PFSK-1 (cell line): Measurements from ENCODE around the gene VDAC1.

Experiments
- FOXP2 ChIP-seq: optimal IDR thresholded peaks from 2 replicates; pipeline ENCODE3; 2011; ENCODE audit warnings: borderline replicate concordance, control low read depth, inconsistent platforms; ENCODE audit not compliant: insufficient read depth; ENCODE audit errors: extremely low read length, extremely low read depth
- POLR2AphosphoS5 ChIP-seq: IDR thresholded peaks from 2 replicates; pipeline ENCODE4 v1.6.1; 2012; ENCODE audit warnings: low read depth, mild to moderate bottlenecking, control low read depth, low read length, moderate library complexity
- SIN3A ChIP-seq: IDR thresholded peaks from 2 replicates; pipeline ENCODE4 v1.6.1; 2012; ENCODE audit warnings: mild to moderate bottlenecking, low read length, moderate library complexity, borderline replicate concordance; ENCODE audit not compliant: insufficient read depth
- TAF1 ChIP-seq: IDR thresholded peaks from 2 replicates; pipeline ENCODE4 v1.6.1; 2012; ENCODE audit warnings: low read length, control low read depth, borderline replicate concordance; ENCODE audit not compliant: insufficient read depth
- TF ChIP-seq, protein P1 (sequence below), 2 experiments: IDR thresholded peaks; 2 replicates each; pipeline versions ENCODE4 v1.6.1 to v1.8.0; 2011 to 2012; ENCODE audit warnings: low read depth in 2 of 2, low read length in 2 of 2, control low read depth in 1 of 2, inconsistent platforms in 1 of 2, mild to moderate bottlenecking in 1 of 2, moderate library complexity in 1 of 2; ENCODE audit not compliant: insufficient read depth in 1 of 2

The VDAC1 gene

GRCh38 chr5:134008266-134008749 is 3.5 kb upstream of the VDAC1 start:
- TF ChIP-seq POLR2AphosphoS5 (no peak), TAF1 (no peak), SIN3A (no peak), FOXP2 (no peak)
- TF ChIP-seq, protein P1, sequence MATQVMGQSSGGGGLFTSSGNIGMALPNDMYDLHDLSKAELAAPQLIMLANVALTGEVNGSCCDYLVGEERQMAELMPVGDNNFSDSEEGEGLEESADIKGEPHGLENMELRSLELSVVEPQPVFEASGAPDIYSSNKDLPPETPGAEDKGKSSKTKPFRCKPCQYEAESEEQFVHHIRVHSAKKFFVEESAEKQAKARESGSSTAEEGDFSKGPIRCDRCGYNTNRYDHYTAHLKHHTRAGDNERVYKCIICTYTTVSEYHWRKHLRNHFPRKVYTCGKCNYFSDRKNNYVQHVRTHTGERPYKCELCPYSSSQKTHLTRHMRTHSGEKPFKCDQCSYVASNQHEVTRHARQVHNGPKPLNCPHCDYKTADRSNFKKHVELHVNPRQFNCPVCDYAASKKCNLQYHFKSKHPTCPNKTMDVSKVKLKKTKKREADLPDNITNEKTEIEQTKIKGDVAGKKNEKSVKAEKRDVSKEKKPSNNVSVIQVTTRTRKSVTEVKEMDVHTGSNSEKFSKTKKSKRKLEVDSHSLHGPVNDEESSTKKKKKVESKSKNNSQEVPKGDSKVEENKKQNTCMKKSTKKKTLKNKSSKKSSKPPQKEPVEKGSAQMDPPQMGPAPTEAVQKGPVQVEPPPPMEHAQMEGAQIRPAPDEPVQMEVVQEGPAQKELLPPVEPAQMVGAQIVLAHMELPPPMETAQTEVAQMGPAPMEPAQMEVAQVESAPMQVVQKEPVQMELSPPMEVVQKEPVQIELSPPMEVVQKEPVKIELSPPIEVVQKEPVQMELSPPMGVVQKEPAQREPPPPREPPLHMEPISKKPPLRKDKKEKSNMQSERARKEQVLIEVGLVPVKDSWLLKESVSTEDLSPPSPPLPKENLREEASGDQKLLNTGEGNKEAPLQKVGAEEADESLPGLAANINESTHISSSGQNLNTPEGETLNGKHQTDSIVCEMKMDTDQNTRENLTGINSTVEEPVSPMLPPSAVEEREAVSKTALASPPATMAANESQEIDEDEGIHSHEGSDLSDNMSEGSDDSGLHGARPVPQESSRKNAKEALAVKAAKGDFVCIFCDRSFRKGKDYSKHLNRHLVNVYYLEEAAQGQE (IDR thresholded peaks at IDR 0.05; ENCODE audit: insufficient read depth in 1 of 2, low read depth in 2 of 2, low read length in 2 of 2) = no peak

- TF ChIP-seq SIN3A = no peak
- peak; percentile 37; the same call in 1 of the 2 replicates for TF ChIP-seq POLR2AphosphoS5
Measured at GRCh38 chr5:134007581-134008265, 2.9 kb upstream of the VDAC1 start.

GRCh38 chr5:134006115-134006514 is 1.3 kb upstream of the VDAC1 start:
- TF ChIP-seq, protein P1 (IDR thresholded peaks at IDR 0.05; ENCODE audit: insufficient read depth in 1 of 2, low read depth in 2 of 2, low read length in 2 of 2) = no peak
- 0 out of 2 replicates have a peak, but pooled peaks have one; percentile 42 for TF ChIP-seq POLR2AphosphoS5

DNA sequence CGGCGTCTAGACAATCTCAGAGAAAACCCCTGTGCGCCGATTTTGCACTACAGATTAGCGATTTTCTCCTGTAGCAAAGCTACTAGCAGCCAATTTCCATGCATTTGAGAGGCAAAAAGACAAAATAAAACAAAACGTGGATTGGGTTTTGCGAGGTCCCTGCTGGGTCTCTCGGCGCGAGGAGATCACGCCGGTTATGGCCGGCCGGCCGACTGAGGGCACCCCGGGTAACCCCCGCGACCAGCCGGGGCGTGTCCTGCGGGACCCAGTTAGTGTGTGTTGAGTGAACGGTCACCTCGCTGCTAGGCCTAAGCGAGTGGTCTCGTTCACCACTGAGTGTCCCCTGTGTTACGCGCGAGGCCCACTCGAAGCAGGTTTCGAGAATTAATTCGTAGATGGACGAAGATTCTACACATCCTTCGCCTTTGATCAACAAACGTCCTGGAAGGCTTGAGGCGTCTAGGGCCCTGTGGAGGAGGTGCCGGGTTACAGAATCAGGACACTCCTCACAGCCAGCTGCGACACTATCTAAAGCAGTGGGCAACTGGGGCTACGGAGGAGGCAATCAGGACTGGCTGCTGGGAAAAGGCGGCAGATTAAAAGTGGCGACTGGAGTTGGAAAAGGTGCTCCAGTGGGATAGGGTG is 764 bp upstream of the VDAC1 start:
- TF ChIP-seq, protein P1 (IDR thresholded peaks at IDR 0.05; ENCODE audit: insufficient read depth in 1 of 2, low read depth in 2 of 2, low read length in 2 of 2) = no peak
- peak; percentile 5 for TF ChIP-seq FOXP2

DNA sequence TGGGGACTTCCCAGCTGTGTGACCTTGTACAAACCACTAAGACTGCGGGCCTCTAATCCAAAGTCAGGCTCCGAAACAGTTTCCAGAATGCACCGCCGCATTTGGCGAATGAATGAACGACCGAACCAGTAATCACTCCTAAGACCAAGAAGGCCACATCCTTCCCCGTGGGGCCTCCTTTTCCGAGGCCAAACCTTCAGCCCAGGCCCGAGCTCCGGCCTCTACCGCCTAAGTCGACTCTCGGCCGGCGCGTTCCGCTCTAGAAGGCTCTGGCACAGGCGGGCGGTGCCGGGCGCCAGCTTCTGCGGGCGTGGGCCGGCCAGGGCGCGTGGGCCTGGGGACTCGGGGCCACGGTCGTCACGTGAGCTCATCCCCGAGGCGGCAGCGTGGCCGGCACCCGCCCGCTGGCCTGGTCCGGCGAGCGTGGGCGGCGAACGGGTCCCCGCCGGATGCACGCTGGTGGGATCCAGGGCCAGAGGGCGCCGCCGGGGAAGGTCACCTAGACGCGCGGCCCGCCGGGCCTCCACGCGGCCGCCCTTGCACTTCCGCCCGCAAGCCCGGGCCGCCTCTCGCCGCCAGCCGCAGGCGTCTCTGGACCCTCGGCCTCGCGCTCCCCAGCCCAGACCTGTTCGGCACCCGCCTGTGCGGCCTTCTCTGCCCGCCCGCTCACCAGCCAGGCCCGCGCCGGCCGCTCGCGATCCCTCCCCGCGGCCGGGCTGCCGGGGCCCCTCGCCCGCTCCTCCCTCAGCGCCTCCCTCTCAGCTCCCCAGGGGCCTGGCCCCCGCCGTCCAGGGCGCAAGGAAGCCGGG is 754 bp downstream of the VDAC1 start:
- no peak for TF ChIP-seq TAF1
- TF ChIP-seq SIN3A = no peak
- TF ChIP-seq, protein P1 (IDR thresholded peaks at IDR 0.05; ENCODE audit: insufficient read depth in 1 of 2, low read depth in 2 of 2, low read length in 2 of 2) = no peak
- no peak for TF ChIP-seq POLR2AphosphoS5
- TF ChIP-seq FOXP2 = no peak
